HG02623 (cell line): Measurements from ENCODE around the gene TRIP10.

ENCODE experiments used
- ATAC-seq: cut with Tn5 transposase; IDR thresholded peaks from one replicate; pipeline ENCODE4 v1.9.1; 2021; ENCODE audit warnings: moderate library complexity; ENCODE audit not compliant: unreplicated experiment

TRIP10 gene

DNA sequence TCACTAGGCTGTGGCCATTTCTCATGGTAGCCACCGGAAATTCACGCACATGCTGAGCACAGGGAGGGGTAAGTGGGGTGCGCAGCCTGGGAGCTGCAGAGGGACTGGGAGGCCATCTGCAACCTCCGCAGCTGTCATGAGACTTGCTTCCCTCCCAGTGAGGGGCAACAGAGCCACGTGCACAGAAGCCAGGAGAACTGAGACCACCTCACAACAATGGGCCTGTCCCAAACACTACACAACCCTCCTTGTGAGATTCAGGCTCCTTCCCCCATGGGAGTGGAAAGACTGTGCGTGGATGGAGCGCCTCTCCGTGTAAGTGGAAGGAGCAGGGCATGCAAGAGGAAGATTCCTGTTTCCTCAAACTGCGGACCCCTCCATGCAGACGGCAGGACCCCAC, 27.9 kb upstream of the TRIP10 start:
- no peak for ATAC-seq

DNA sequence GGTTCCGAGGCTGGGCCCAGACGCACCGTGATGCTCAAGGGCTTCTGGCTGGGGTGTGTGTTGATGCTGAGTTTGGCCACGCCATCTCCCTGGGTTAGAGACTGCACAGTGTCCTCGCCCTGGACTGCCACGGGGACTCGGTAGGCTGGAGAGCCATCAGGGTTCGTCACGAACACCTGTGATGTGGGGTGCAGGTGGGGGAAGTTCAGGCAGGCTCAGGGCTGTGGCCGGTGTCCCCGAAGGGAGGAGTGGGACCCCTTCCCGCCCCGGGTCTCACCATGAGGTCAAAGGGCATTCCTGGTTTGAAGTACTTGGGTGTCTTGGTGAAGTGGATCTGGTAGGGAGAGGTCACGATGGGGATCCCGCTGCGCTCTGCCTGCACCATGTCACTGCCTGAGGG, 27.2 kb upstream of the TRIP10 start:
- ATAC-seq: no peak

DNA sequence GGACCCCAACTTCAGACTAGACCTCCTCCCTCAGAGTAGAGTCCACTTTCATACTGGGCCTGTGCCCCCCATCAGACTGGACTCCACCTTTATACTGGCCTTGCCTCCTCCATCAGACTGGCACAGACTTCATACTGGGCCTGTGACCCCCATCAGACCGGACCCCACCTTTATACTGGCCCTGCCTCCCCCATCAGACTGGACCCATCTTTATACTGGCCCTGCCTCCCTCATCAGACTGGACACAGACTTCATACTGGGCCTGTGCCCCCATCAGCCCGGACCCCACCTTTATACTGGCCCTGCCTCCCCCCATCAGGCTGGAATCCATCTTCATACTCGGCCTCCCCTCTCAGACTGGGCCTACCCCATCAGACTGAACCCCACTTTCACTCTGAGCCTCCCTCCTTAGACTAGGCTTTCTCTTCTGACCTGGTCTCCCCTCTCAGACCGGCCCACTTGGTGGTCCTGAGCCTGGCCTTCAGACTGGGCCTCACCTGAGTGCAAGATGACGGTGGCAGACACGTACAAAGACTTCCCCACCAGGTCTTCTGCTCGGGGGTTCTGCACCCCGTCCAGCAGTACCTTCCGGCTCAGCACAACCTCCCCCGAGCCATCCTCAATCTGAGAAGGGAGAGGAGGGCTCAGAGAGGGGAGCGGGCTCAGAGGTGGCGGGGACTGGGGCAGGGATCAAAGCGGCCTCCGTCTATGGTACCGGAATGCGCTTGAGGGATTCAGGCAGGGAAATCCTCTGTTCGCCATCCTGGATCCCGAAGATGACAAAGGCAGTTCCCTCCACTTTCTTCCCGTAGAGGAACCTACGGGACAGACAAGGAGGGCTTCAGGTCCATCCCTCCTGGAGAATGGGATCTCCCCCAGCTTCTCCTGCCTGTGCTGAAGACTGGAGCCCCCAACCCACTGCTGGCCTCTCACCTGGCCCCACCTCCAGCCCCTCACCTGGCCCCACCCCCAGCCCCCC, 26.5 kb upstream of the TRIP10 start:
- no peak for ATAC-seq

DNA sequence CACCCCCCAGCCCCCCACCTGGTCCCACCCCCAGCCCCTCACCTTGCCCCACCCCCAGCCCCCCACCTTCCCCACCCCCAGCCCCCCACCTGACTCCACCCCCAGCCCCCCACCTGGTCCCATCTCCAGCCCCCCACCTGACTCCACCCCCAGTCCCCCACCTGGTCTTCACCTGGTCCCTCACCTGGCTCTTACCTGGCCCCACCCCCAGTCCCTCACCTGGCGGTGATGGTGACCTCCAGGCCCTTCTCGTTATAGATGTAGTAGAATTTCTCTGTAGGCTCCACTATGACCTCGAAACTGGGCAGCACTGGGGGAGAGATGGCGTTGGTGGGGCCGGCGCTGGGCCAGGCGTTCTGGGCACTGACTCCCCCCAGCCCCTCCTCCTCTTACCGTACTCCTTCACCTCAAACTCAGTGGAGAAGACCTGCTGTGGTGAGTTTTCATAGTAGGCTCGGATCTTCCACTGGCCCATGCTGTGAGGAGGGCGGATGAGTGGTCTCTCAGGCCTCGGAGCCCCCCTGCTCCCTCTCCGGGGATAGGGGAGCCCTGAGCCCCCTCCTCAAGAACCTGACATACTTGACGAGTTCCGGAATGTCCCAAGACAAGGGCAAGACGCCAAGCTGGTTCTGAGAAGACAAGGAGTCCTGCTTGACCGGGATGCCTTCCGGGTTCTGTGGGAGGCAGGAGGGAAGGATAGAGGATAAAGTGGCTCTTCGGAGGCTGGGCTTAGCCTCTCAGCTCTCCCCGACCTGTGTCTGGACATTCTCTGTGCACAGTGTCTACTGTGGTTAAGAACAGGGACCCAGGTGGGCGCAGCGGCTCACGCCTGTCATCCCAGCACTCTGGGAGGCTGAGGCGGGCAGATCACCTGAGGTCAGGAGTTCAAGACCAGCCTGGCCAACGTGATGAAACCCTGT, 25.4 kb upstream of the TRIP10 start:
- no peak for ATAC-seq

DNA sequence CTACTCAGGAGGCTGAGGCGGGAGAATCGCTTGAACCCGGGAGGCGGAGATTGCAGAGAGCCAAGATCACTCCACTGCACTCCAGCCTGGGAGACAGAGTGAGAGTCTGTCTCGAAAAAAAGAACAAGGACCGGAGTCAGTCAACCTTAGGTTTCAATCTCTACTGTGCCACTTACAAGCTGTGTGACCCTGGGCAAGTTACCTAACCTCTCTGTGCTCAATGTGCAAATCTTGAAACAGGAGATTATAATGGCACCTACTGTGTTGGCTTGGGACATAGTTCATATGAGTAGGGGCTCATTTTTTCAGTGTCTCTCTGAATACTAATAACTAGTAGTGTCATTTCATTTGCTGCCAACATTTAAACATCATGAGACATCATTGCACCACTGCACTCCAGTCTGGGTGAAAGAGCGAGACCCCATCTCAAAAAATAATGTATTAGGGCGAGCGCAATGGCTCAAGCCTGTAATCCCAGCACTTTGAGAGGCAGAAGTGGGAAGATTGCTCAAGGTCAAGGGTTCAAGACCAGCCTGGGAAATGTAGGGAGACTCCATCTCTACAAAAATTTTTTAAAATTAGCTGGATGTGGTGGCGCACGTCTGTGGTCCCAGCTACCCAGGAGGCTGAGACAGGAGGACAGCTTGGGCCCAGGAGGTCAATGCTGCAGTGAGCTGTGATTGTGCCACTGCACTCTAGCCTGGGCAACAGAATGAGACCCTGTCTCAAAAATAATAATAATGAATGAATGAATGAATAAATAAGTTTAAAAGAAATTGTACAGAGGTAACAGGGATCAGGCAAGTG, 24.5 kb upstream of the TRIP10 start:
- ATAC-seq: no peak

DNA sequence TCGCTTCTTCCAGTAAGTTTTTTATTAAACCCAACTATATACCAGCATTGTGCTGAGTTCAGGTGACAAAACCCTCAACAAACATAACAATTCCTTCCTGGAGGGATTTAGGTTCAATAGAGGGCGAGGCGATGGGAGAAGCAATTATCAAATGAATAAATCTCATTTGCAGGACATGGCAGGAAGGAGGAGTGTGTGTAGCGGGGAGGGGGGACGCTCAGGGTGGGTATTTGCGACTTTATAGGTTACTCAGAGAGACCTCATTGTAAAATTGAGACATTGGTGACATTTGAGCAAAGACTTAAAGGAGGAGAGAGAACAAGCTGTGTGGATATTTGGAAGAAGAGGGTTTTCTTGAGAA, 22.9 kb upstream of the TRIP10 start:
- ATAC-seq: no peak

DNA sequence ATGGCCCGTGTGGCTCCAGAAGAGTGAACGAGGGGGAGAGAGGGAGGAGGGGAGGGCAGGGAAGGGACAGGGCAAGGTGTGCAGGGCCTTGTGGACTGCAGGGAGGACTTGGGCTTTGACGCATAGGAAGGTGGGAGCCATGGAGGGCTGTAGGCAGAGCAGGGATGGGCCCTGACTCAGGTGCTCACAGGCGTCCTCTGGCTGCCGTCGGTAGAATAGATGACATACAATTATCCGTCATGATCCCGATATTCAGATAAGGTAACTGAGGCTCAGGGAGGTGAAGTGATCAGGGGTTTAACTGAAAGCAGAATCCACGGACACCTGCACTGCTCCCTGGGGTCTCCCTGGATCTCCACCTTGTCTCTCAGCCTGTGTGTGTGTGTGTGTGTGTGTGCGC, 22.4 kb upstream of the TRIP10 start:
- ATAC-seq: no peak

DNA sequence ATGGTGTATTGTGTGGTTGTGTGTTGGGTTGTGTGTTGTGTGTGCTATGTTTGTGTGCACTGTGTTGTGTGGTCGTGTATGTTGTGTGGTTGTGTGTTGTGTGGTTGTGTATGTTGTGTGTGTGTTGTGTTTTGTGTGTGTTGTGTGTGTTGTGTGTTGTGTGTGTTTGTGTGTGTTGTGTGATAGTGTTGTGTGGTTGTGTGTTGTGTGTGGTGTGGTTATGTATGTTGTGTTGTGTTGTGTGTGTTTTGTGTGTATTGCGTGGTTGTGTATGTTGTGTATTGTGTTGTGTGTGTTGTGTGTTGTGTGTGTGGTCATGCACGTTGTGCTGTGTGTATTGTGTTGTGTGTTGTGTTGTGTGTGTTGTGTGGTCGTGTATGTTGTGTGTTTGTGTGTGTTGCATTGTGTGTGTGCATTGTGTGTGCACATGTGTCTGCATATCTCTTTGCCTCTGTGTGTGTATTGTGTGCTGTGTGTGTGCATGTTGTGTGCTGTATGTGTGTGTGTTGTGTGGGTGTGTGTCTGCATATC, 22.0 kb upstream of the TRIP10 start:
- ATAC-seq: no peak

DNA sequence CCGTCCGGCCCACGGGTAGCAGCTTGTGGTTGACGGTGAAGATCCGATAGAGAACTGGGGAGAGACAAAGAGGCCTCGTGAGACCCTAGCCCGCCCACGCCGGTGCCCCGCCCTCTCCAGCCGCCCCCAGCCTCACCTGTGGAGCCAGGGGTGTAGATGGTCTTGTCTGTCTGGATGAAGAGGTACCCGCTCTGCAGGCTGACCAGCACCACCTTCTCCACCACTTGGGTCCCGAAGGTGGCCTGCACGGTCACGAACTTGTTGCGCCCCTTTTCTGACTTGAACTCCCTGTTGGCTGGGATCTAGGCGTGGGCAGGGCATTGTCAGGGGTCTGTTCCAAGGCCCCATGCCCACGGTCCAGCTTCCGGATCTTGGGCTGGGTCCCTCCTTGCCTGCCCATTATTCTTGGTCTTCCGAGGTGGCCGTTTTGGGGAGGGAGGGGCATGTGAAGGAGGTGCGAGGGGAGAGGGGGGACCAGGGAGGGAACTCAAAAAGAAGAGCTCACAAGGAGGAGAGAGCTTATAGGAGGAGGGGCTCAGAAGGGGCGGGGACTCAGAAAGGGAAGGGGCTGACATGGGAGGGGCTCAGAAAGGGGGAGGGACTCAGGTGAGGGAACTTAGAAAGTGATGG, 21.3 kb upstream of the TRIP10 start:
- ATAC-seq: no peak

DNA sequence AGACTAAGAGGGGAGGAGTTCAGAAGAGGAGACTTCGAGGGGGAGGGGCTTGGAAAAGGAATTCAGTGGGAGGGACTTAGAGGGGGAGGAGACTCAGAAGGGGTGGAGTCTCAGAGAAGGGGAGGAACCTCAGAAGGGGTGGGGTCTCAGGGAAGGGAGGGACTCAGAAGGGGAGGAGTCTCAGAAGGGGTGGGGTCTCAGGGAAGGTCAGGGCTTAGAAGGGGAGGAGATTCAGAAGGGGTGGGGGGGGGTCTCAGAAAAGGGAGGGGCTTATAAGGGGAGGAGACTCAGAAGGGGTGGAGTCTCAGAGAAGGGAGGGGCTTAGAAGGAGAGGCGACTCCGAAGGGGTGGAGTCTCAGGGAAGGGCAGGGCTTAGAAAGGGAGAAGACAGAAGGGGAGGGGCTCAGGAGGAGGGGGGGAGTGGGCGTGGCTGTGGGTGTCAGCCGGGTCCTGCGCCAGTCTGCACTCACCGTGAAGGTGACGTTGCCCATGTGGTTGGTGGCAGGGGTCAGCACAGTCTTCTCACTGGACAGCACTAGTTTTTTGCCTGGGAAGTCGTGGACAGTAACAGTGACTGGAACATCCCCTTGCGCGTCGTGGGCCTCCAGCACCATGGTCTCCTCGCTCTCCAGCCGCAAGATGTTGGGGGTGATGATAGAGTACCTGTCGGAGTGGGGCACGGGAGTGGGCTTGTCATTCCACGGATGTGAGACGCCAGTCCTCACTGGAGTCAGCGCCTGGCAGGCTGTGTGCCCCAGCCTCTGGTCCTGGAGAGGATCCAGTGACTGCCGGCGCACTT, 20.5 kb upstream of the TRIP10 start:
- no peak for ATAC-seq

DNA sequence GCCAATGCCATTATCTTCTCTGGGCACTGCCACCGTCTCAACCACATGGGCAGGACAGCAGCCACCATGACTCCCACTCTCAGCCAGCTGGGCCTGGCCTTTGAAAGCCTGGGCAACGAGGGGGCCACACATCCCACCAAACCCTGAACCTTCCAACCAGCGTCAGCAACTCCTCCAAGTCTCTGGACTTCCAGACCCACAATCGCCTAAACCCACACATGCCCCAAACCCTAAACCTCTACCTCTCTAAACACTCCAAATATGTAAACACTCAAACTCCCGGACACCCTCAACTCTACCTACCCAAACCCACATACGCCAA, 20.0 kb upstream of the TRIP10 start:
- ATAC-seq: no peak

DNA sequence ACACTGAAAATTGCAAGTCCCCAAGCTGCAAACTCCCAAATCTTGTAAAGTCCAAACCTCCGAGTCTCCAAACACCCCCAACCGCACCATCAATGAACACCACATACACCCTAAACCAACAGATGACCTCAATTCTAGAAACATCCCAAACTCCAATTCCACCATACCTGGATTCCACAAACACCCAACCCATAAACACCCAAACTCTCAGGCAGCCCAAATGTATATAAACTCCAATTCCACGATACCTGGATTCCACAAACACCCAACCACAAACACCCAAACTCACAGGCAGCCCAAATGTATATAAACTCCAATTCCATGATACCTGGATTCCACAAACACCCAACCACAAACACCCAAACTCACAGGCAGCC, 19.5 kb upstream of the TRIP10 start:
- ATAC-seq: no peak

DNA sequence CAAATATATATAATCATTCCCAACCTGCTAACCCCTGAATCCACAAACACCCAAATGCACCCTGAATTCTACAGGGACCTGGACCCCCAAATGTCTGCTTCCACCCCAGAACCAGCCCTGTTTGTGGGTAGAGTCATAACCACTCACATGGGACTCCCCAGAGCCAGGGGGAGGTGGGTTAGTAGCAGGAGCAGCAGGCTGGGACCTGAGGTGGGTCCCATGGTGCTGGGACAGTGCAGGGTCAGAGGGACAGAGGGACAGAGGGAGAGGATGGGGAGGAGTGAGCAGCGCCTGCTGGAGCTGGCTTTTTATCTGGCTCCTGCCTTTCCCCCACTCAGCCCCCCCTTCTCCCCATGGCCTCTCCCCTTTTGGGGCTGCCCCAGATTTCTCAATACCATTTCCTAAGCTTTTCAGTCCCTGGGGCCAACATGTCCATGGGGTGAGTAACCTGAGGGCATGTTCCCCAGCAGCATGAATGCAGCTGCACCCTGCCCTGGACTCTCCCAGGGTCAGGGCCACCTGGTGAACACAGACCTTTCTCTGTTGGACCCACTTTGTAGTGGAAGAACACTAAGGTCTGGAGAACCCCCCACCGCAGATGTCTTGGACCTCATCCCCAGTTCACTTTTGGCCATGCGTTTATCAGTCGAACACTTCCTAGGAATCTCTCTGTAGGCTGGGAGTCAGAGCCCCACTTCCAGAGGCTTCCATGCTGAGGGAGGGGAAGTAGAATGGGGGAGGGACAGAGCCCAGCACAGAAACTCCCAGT, 18.9 kb upstream of the TRIP10 start, which contains the start of gene C3:
Gene C3 (minus strand): TSS at position 282 of the 769 bp plus-strand sequence. CDS start 61 bp downstream, at position 221.
- no peak for ATAC-seq

DNA sequence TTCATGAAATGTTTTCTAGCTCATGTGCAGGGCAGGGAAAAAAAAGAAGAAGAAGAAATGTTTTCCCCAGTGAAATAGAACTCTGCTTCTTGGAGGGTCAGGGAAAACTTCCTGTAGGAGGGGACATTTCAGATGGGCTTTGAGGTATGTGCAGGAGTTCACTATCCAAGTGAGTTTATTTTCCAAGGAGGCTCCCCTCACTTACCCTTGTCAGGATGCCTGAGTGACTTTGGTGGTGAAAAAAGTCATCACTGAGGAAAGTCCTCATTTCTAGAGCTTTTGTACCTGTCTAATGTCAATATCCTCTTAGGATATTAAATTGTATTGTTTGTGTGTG, 18.4 kb upstream of the TRIP10 start:
- ATAC-seq: no peak

DNA sequence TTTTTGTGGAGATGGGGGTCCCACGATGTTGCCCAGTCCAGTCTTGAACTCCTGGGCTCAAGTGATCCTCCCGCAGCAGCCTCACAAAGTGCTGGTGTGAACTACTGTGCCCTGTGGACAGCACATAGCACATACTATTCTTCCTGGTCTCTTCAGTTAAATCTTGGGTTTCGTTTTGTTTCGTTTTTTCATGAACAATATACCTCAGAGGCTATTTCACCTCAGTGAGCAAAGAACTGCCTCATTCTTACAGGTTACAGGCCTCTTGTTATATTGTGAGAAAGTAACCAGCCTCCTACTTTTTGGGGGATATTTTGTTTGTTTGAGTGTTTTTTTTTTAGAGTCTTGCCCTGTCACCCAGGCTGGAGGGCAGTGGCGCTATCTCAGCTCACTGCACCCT, 17.7 kb upstream of the TRIP10 start:
- ATAC-seq: no peak

DNA sequence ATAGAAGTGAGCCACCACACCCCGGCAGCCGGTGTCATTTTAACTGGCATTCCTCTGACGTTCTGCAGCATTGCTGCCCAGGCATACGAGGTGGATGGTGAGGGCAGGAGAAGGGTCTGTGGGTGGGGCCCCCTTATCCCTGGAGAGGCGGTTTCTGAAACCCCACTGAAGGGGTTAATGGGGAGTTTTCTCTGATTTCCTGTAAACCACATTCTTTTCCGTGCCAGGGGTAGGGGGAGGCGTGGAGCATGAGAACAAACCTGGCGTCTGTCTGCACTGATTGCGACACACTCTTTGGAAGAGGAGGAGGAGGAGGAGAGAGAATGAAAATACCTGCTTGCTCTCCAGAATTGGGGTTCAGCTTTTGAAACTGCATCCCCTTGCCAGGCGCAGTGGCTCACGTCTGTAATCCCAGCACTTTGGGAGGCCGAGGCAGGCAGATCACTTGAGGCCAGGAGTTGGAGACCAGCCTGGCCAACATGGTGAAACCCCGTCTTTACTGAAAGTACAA, 16.3 kb upstream of the TRIP10 start:
- ATAC-seq: no peak

DNA sequence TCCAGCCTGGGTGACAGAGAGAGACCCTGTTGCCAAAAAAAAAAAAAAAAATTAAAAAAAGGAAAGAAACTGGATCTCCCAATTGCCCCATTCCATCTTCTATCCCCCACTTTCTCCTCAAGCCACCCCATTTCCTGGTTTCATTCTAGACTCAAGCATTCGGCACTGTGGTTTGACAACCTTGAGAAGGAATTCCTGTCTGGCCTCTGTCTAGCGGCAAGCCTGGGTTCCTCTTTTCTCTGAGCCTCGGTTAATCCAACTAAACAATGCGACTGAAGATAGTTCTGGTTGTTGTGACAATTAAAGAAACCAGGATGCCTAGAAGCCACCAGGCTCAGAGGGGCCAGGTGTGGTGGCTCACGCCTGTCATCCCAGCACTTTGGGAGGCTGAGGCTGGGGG, 15.7 kb upstream of the TRIP10 start:
- no peak for ATAC-seq

DNA sequence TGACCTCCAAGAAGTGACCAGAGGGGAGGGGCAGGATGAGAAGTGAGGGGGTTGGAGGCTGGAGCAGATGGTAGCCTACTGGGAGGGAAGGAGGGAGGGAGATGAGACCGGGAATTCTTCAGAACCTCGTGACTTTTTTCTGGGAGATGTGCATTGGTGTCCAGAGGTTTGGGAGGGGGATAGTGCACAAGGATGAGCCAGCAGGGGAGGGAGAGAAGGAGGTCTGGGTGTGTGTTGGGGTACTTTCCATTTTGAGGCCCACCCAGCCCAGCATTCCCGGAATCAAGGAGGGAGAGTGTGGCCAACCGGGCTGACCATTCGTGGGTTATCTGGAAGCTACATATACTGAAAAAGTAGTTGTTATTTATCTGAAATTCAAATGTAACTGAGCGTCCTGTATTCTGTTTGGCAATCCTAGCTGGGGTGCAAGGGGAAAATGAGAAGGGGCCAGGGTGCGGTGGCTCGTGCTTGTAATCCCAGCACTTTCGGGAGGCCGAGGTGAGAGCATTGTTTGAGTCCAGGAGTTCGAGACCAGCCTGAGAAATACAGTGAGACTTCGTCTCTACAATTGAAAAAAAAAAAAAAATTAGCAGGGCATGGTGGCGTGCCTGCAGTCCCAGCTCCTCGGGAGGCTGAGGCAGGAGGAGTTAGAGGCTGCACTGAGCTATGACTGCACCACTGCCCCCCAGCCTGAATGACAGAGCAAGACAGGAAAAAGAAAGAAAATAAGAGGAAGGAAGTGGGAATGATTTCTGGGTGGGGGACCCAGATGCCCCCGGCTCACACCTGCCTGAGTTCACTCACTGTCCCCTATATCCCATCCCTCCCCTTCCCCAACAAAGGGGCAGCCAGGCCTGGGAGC, 14.6 kb upstream of the TRIP10 start:
- ATAC-seq: no peak
